ENCODE results near the gene OXGR1.

OXGR1 gene

DNA sequence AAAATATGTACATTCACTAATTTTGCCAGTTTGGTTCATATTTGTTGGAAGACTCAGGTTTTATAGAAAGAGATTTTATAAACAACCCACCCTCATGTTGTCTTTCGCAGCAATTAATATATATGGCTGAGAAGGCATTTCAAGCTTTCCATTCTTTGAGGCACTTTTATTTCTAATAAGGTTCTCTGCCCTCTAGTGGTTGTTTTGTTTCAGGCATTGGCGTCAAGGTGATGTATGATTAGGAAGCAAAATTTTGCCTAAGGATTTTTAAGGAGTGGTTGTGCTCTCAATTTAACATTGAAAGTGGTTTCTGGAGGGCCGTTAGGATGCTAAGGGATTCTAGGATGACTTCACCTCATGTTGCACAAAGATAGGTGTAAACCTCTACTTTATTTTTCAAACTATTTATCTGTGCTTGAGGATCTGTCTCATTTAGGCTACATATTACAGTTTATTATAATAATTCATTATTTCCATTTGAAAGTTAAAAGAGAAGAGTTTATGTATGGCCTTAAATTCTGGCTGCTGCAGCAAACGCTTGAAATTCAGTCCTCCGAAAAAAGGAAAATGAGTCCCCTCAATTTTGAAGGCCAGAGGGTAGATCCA is 35.9 kb downstream of the OXGR1 start:
- peak; percentile 80 for DNase-seq

GRCh38 chr13:96952595-96952994 is 41.7 kb downstream of the OXGR1 start:
- DNase-seq: no peak

DNA sequence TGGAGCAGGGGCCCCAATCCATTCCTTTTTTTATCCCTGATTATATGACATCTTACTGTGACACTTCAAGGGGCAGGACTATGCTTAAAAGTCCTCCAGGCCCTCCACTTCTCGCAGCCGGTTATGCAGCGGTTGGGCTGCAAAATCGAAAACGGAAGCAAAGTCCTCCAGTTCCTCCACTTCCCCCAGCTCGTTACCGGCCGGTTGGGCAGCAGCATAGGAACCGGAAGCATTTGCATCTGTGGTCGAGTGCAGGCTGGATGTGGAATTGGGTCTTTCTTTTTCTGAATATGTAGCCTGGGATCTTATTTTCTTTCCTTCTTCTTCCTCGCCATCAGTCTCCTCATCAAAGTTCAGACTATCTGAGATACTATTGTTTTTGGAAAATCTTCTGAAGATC is 46.1 kb downstream of the OXGR1 start:
- no peak for DNase-seq

DNA sequence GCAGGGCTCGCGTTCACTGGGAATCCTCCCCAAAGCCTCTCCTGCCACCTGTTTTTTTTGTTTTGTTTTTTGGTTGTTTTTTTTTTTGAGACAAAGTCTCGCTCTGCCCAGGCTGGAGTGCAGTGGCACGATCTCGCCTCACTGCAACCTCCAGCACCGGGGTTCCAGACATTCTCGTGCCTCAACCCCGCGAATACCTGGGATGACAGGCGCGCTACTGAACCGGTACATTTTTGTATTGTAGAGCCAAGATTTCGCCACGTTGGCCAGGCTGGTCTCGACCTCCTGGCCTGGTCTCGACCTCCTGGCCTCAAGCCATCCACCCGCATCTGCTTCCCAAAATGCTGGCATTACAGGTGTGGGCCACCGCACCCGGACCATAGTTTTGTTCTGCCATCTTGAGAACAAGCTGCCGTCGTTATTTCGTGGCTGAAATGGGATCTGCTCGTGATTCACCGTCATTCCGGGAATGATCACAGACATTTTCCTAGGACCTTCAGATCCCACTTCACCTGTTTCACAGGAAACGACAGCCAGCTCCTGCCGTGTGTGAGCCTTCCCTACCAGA is 46.8 kb downstream of the OXGR1 start:
- no peak for DNase-seq

DNA sequence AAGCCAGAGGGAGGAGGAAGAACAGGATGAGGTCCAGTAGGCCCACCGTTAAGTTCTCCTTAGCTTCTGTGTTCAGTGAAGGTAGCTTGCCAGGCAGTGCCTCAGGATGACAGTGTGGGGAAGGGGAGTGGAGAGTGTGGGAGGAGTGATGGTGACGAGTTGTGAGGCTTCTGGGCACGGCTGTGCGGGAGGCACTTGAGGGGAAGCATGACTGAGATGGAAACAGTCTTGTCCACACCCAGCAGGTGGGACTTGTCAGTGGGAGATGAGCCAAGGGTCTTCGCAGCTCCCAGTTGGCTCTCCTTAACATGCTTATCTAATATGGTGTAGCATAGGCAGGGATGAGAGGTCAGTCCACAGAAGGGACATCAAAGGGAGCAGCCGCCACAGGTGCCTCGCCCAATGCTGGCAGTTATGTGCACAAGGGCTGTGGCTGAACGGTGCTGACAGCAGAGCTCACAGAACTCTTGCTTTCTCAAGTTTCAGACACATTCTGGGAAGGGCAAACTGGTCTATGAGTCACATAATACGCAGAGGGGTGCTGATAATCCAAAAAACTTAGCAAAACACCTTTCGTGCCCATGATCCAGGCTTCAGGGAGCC is 47.5 kb downstream of the OXGR1 start:
- no peak for DNase-seq

DNA sequence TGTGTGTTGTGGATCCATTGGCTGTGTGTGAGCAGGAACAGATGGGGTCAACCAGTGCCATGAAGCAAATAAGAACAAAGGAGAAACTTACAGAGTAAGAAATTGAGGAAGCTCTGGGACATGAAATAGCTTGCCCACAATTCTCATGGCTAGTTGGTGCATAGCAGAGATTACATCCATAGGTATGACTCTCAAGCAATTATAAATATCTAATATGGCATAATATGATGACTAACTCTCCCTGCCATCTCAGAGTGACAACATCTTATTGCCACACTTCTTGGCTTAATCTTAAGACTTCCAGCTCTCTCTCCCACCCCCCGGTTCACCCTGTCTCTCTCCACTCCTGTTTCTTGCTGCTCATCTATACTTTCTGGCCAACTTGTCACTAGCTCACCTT is 53.3 kb downstream of the OXGR1 start:
- DNase-seq: no peak

GRCh38 chr13:96935901-96936300 is 58.4 kb downstream of the OXGR1 start:
- no peak for DNase-seq

All from NCI-H526 treated with DMSO at 0.1 percent for 48 hours (cell line).